ENCODE results near the gene MTA3.

MTA3 gene

GRCh38 chr2:42787424-42787787 lies 219.0 kb downstream of the MTA3 start:
- Histone ChIP-seq H3K4me3 (ENCODE audit: low read length, poor library complexity, severe bottlenecking) (no peak overlapping the region), H3K4me1 (ENCODE audit: insufficient read depth, low read length, poor library complexity, severe bottlenecking) (peaks cover 7% of the 10 kb centered on the region), H4K20me1 (ENCODE audit: insufficient read depth, low read length, poor library complexity, severe bottlenecking) (no peaks in the 10 kb centered on the region), H3K36me3 (ENCODE audit: insufficient read depth, low read length) (no peaks in the 10 kb centered on the region), H3K79me2 (ENCODE audit: insufficient read depth, low read length) (no peaks in the 10 kb centered on the region), H3K27me3 (ENCODE audit: insufficient read depth, low read length, poor library complexity, severe bottlenecking) (no peaks in the 10 kb centered on the region), H3K9ac (ENCODE audit: low read depth, low read length, poor library complexity, severe bottlenecking) (no peak overlapping the region), H3K9me3 (ENCODE audit: insufficient read depth, low read depth, low read length) (no peaks in the 10 kb centered on the region), H3K9me2 (replicated peaks; ENCODE audit: low read depth, low read length) (no peaks in the 10 kb centered on the region), H3K4me2 (ENCODE audit: low read depth, low read length, poor library complexity, severe bottlenecking) (no peak overlapping the region), H3F3A (ENCODE audit: low read depth) (no peaks in the 10 kb centered on the region), H2AFZ (ENCODE audit: low read length) (no peak overlapping the region)
- no peak for TF ChIP-seq EZH2phosphoT487 (IDR thresholded peaks at IDR 0.05; ENCODE audit: borderline replicate concordance)
- TF ChIP-seq, protein P1, sequence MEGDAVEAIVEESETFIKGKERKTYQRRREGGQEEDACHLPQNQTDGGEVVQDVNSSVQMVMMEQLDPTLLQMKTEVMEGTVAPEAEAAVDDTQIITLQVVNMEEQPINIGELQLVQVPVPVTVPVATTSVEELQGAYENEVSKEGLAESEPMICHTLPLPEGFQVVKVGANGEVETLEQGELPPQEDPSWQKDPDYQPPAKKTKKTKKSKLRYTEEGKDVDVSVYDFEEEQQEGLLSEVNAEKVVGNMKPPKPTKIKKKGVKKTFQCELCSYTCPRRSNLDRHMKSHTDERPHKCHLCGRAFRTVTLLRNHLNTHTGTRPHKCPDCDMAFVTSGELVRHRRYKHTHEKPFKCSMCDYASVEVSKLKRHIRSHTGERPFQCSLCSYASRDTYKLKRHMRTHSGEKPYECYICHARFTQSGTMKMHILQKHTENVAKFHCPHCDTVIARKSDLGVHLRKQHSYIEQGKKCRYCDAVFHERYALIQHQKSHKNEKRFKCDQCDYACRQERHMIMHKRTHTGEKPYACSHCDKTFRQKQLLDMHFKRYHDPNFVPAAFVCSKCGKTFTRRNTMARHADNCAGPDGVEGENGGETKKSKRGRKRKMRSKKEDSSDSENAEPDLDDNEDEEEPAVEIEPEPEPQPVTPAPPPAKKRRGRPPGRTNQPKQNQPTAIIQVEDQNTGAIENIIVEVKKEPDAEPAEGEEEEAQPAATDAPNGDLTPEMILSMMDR (conservative IDR thresholded peaks at IDR 0.05; ENCODE audit: low read length): no peak

GRCh38 chr2:42787788-42788477 lies 219.5 kb downstream of the MTA3 start:
- Histone ChIP-seq H2AFZ (ENCODE audit: low read length) (no peak overlapping the region), H3K4me3 (ENCODE audit: low read length, poor library complexity, severe bottlenecking) (no peak overlapping the region), H3K27me3 (ENCODE audit: insufficient read depth, low read length, poor library complexity, severe bottlenecking) (no peaks in the 10 kb centered on the region), H3K9ac (ENCODE audit: low read depth, low read length, poor library complexity, severe bottlenecking) (no peak overlapping the region), H3K79me2 (ENCODE audit: insufficient read depth, low read length) (no peaks in the 10 kb centered on the region), H3K36me3 (ENCODE audit: insufficient read depth, low read length) (no peaks in the 10 kb centered on the region), H3K9me3 (ENCODE audit: insufficient read depth, low read depth, low read length) (no peaks in the 10 kb centered on the region), H3K4me2 (ENCODE audit: low read depth, low read length, poor library complexity, severe bottlenecking) (no peak overlapping the region), H3F3A (ENCODE audit: low read depth) (no peaks in the 10 kb centered on the region), H3K4me1 (ENCODE audit: insufficient read depth, low read length, poor library complexity, severe bottlenecking) (peaks cover 7% of the 10 kb centered on the region), H4K20me1 (ENCODE audit: insufficient read depth, low read length, poor library complexity, severe bottlenecking) (no peaks in the 10 kb centered on the region), H3K9me2 (replicated peaks; ENCODE audit: low read depth, low read length) (no peaks in the 10 kb centered on the region)
- TF ChIP-seq EZH2phosphoT487 (IDR thresholded peaks at IDR 0.05; ENCODE audit: borderline replicate concordance): no peak
- TF ChIP-seq, protein P1 (conservative IDR thresholded peaks at IDR 0.05; ENCODE audit: low read length): no peak

GRCh38 chr2:42788478-42788793 lies 220.0 kb downstream of the MTA3 start:
- Histone ChIP-seq H3K4me1 (ENCODE audit: insufficient read depth, low read length, poor library complexity, severe bottlenecking) (peaks cover 7% of the 10 kb centered on the region), H4K20me1 (ENCODE audit: insufficient read depth, low read length, poor library complexity, severe bottlenecking) (no peaks in the 10 kb centered on the region)

More at GRCh38 chr2:42788478-42788793, 220.0 kb downstream of the MTA3 start:
- H3K36me3 ChIP-seq (ENCODE audit: insufficient read depth, low read length): no peaks in the 10 kb centered on the region
- H3K4me3 ChIP-seq (ENCODE audit: low read length, poor library complexity, severe bottlenecking): no peak overlapping the region
- no peak overlapping the region for H3K4me2 ChIP-seq (ENCODE audit: low read depth, low read length, poor library complexity, severe bottlenecking)
- TF ChIP-seq, protein P1 (conservative IDR thresholded peaks at IDR 0.05; ENCODE audit: low read length): no peak
- no peak for TF ChIP-seq EZH2phosphoT487 (IDR thresholded peaks at IDR 0.05; ENCODE audit: borderline replicate concordance)
- H2AFZ ChIP-seq (ENCODE audit: low read length): no peak overlapping the region
- H3K79me2 ChIP-seq (ENCODE audit: insufficient read depth, low read length): no peaks in the 10 kb centered on the region
- H3K9me3 ChIP-seq (ENCODE audit: insufficient read depth, low read depth, low read length): no peaks in the 10 kb centered on the region
- no peaks in the 10 kb centered on the region for H3K27me3 ChIP-seq (ENCODE audit: insufficient read depth, low read length, poor library complexity, severe bottlenecking)
- H3F3A ChIP-seq (ENCODE audit: low read depth): no peaks in the 10 kb centered on the region
- H3K9ac ChIP-seq (ENCODE audit: low read depth, low read length, poor library complexity, severe bottlenecking): no peak overlapping the region
- H3K9me2 ChIP-seq (replicated peaks; ENCODE audit: low read depth, low read length): no peaks in the 10 kb centered on the region

Data from Loucy (cell line).